ENCODE results near the gene ARRDC3. TPM values are rescaled to one million over a fixed set of nuclear protein-coding genes. Genes with fewer than 3 reads are reported as not detected.
"Not testable (repeated sequence)": the region's sequence is repeated elsewhere in the genome, so short reads cannot be mapped to it uniquely, and the experiment has no call there.

The ARRDC3 gene
- total RNA-seq, 4 donors from 2014 or later: 37.0 to 58.2 (median 43.1) TPM

DNA sequence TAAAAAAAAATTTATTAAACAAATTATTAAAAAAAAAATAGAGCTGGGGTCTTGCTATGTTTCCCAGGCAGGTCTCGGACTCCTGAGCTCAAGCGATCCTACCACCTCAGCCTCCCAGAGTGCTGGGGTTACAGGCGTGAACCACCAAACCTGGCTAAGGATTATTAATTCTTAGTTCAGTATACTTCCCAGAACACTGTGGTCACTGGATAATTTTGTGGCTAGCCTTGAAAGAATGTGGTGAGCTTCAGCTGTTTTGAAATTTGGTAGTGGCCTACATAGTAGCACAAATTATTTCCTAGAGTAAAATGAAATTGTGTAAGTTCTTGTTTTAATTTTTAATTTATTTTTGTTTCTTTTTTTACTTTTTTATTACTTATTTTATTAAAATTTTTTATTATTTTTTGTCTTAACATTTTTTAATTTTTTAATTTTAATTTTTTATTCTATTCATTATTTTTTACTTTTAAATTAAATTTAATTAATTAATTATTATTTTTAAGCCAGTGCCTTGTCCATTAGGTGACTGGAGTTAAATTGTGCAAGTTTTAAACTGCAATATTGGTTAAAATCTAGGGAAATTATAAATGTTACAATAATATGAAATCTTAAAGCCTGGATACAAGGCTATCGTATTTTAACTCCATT lies 23.0 kb downstream of the ARRDC3 start:
- DNase-seq (ENCODE audit: extremely low spot score): peak; percentile 31
- no peak overlapping the region for H3K27ac ChIP-seq (replicated peaks in 1 of 4)
- no peaks in the 10 kb centered on the region for H3K9me3 ChIP-seq
- 92% methylated on average over 4 of the region's 4 CpGs for WGBS
- no peaks in the 10 kb centered on the region for H3K36me3 ChIP-seq
- H3K4me3 ChIP-seq: no peak overlapping the region
- TF ChIP-seq, protein P1, sequence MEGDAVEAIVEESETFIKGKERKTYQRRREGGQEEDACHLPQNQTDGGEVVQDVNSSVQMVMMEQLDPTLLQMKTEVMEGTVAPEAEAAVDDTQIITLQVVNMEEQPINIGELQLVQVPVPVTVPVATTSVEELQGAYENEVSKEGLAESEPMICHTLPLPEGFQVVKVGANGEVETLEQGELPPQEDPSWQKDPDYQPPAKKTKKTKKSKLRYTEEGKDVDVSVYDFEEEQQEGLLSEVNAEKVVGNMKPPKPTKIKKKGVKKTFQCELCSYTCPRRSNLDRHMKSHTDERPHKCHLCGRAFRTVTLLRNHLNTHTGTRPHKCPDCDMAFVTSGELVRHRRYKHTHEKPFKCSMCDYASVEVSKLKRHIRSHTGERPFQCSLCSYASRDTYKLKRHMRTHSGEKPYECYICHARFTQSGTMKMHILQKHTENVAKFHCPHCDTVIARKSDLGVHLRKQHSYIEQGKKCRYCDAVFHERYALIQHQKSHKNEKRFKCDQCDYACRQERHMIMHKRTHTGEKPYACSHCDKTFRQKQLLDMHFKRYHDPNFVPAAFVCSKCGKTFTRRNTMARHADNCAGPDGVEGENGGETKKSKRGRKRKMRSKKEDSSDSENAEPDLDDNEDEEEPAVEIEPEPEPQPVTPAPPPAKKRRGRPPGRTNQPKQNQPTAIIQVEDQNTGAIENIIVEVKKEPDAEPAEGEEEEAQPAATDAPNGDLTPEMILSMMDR (IDR thresholded peaks at IDR 0.05): no peak
- TF ChIP-seq POLR2AphosphoS5 (IDR thresholded peaks at IDR 0.05) (no peak), EP300 (IDR thresholded peaks at IDR 0.05) (no peak), POLR2A (IDR thresholded peaks at IDR 0.05; ENCODE audit: low read depth) (no peak)
- no peaks in the 10 kb centered on the region for H3K27me3 ChIP-seq
- intact Hi-C loops (cut with DNase I): no loop called here
- H3K4me1 ChIP-seq: peaks cover 0 to 9% (median 4%) of the 10 kb centered on the region in 4 donors

DNA sequence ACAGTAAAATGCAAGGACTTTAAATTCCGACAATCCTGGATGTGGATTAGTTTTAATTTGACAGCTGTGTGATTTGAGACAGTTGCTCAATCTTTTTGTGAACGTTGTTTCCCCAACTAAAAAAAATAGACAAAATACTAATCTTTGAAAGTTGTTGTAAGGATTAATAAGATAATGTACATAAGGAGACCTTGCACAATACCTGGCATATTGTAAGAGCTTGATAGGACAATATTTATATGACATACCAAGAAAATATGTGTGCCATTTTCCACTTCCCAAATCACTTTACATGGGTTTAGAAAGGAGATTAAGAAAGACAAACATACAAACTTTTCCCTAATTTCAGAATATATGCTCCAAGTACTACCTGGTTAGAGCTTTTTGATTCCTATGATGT lies 25.3 kb downstream of the ARRDC3 start:
- Histone ChIP-seq H3K4me1 (peaks cover 0 to 14% (median 4%) of the 10 kb centered on the region in 4 donors), H3K27ac (replicated peaks in 1 of 4) (no peak overlapping the region), H3K27me3 (no peaks in the 10 kb centered on the region), H3K9me3 (no peaks in the 10 kb centered on the region), H3K36me3 (no peaks in the 10 kb centered on the region), H3K4me3 (no peak overlapping the region)
- TF ChIP-seq, protein P1 (IDR thresholded peaks at IDR 0.05): no peak
- intact Hi-C loops (cut with DNase I): no loop called here
- no peak for DNase-seq (ENCODE audit: extremely low spot score)
- 65% methylated on average over 2 of the region's 2 CpGs for WGBS

- no peak for TF ChIP-seq POLR2A (IDR thresholded peaks at IDR 0.05; ENCODE audit: low read depth)
- no peak for TF ChIP-seq POLR2AphosphoS5 (IDR thresholded peaks at IDR 0.05)
- TF ChIP-seq EP300 (IDR thresholded peaks at IDR 0.05): no peak
- TF ChIP-seq, protein P1 (IDR thresholded peaks at IDR 0.05): no peak
- peak; percentile 55 for DNase-seq (ENCODE audit: extremely low spot score)
- no peaks in the 10 kb centered on the region for H3K27me3 ChIP-seq
- peaks cover 0 to 14% (median 4%) of the 10 kb centered on the region in 4 donors for H3K4me1 ChIP-seq
- intact Hi-C loops (cut with DNase I): no loop called here
- H3K9me3 ChIP-seq: no peaks in the 10 kb centered on the region
- H3K4me3 ChIP-seq: no peak overlapping the region
- H3K36me3 ChIP-seq: no peaks in the 10 kb centered on the region
- no peak overlapping the region for H3K27ac ChIP-seq (replicated peaks in 1 of 4)
- 64% methylated on average over 8 of the region's 8 CpGs for whole genome bisulfite sequencing
Measured at GRCh38 chr5:91357012-91357634, 26.0 kb downstream of the ARRDC3 start.

- WGBS: 85% methylated on average over 4 of the region's 4 CpGs
- H3K9me3 ChIP-seq; H3K36me3 ChIP-seq; H3K27me3 ChIP-seq; H3K27ac ChIP-seq (replicated peaks in 1 of 4); intact Hi-C loops (cut with DNase I); H3K4me3 ChIP-seq: not testable (repeated sequence)
- peaks cover 0 to 14% (median 4%) of the 10 kb centered on the region in 4 donors for H3K4me1 ChIP-seq
- peak; percentile 37 for DNase-seq (ENCODE audit: extremely low spot score)
Measured at GRCh38 chr5:91354867-91355266, 28.2 kb downstream of the ARRDC3 start.

DNA sequence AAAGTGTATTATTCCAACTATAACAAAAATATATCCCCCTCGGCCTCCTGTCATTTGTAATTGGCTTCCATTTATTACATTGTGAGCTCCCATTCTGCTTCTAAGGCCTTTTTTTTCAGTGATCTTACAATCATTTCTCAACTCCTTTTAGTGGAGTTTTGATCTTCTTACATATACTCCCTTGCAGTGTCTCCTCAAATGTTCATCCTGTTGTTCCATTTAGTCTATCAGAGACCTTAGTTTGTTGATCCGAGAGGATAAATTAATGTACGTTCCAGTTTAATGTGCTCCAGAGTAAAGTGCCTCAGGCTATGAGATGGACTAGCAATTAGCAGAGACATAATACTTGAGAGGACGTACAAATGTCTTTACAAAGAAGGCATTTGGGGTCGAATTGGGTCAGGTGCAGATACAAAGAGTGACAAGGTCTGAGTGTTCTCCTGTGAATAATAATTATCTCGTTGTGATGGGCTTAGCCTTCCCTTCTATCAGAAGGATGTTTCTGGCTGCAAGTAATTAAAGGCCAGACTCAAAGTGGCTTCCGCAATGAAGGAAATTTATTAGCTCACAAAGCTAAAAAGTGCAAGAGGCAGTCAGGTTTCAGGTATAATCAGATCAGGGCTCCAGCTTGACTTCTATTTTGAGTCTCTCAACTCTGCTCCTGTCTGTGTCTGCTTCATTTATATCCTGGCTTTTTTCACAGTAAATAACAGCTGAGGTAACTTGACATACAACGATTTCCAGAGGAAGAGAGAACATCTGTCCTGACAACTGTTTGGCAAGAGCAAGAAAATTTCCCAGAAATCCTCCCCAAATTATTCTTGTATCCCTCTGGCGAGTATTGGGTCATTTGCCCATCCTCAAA lies 30.1 kb downstream of the ARRDC3 start:
- H3K36me3 ChIP-seq: no peaks in the 10 kb centered on the region
- peaks cover 0 to 14% (median 4%) of the 10 kb centered on the region in 4 donors for H3K4me1 ChIP-seq
- intact Hi-C loops (cut with DNase I): no loop called here
- no peaks in the 10 kb centered on the region for H3K9me3 ChIP-seq
- TF ChIP-seq, protein P1 (IDR thresholded peaks at IDR 0.05): no peak
- TF ChIP-seq POLR2A (IDR thresholded peaks at IDR 0.05; ENCODE audit: low read depth) (no peak), POLR2AphosphoS5 (IDR thresholded peaks at IDR 0.05) (no peak), EP300 (IDR thresholded peaks at IDR 0.05) (no peak)
- WGBS: 73% methylated on average over 9 of the region's 9 CpGs
- peak; percentile 45 for DNase-seq (ENCODE audit: extremely low spot score)
- H3K27ac ChIP-seq (replicated peaks in 1 of 4): no peak overlapping the region
- H3K4me3 ChIP-seq: no peak overlapping the region
- no peaks in the 10 kb centered on the region for H3K27me3 ChIP-seq
